ENCODE measurements around the gene TRAPPC12.
A peak's percentile ranks its signal among the peaks of the same experiment; 100 is the strongest.

The TRAPPC12 gene

GRCh38 chr2:3457524-3458395 is 78.3 kb downstream of the TRAPPC12 start:
- DNase-seq = no peak

GRCh38 chr2:3458396-3459184 is 79.1 kb downstream of the TRAPPC12 start:
- DNase-seq = peak; percentile 21

GRCh38 chr2:3459185-3460015 is 79.9 kb downstream of the TRAPPC12 start:
- no peak for DNase-seq

DNA sequence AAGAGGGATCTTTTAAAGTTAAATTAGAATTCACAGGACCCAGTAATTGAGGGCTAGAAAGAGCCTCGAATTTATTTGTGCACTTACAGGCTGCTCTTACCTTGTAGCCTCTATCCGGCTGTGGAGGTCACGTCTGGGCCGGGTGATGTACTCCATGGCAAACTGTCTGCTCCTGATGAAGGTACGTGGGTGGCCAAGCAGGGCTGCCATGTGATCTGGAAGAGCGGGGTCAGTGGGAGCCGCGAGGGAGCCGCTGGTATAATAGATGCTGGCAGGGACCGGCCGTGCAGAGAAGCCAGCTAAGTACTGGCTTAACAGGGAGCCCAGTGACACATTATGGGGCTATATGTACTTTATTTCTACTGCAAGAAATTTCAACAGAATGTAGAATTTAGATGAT is 80.7 kb downstream of the TRAPPC12 start:
- DNase-seq = peak; percentile 5

DNA sequence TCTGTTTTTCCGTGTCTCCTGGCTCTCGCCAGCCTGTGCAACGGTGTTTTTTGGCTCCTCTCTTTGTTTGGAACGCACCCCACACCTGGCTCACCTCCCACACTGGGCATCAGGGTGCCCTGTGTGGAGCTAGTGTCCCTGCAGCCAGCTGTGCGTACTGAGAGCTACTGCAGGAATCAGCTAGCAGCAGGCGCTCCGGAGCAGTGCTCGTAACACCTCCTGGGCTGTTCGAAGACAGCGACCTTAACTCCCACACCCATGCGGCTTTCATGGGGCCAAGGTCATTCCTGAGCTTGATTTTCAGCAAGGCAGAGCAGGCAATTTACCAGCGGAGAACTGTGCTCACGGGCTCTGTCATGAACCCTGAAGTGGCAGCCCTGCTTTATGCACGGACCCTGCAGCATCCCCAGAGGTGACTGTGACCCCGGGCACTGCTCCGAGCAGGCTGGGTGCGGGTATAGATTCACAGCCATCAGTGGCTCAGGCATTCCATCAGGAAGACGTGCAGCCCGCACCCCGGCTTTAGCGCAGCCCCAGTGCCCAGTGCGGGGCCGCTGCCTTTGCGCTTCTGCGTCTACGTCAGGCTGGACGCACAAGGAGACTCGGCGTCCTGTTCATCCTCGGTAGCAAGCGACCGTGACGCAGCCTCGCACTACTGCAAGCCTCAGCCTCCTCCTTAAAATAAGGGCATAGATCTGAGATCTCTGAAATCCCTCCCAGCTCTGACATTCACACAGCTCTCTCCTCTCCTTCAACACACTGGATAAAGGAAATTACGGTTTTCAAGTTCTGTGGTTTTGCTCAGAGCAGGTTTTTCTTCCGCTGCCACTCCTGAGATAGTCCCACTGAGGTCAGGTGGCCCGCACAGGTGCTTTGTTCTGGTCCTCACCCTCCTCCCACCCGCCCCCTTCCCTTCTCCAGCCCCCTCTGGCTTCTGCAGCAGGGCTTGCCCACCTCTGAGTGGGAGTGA is 81.6 kb downstream of the TRAPPC12 start:
- DNase-seq = no peak

- DNase-seq = no peak
Observed at GRCh38 chr2:3461801-3462492, 82.5 kb downstream of the TRAPPC12 start.

- DNase-seq = peak; percentile 14
Observed at GRCh38 chr2:3462493-3463104, 83.1 kb downstream of the TRAPPC12 start.

DNA sequence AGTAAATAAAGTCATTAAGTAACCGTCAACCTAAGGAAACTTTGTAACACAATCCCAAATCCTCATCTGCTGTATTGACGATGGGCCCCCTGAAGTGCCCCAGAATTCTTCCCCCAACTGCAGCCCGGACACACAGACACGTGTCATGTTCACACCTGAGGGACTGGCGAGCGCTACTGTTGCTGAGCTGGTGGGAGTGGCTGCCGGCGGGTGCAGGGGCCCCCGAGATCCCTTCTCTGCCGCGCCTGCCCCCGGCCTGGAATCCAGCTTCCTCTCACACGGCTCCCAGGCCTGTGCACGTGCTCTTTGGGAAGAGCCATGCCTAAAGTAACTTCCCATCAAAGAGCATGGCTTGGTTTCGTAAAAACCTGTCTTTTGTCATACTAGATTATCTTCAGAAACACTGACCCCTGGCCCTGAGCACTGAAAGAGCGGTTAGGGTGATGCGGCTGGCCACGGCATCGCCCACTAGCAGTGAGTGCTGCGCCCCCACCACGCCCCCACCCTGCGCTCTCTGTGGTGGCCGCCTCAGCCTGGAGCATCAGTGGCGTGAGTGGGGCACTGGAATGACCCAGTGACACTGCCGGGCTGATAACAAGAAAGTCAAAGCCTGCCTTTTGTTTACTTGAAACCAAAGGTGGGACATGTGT is 83.8 kb downstream of the TRAPPC12 start:
- no peak for DNase-seq

DNA sequence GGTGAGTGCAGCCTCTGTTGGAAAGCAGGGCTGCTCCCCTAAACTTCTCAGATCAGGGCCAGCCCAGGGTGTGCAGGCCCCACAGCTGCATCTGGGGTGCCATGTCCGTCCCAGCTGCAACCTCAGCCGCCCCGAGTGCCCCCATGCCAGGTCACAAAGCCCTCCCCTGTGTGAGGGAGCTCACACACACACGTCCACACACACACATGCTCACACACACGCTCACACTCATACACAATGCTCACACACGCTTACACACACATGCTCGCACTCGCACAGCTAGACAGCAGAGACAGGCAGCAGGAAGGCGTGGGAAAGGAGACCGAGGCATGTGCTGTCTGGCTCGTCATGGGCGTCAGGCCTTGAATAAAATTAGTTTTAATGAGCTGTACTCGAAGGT is 84.5 kb downstream of the TRAPPC12 start:
- no peak for DNase-seq

DNA sequence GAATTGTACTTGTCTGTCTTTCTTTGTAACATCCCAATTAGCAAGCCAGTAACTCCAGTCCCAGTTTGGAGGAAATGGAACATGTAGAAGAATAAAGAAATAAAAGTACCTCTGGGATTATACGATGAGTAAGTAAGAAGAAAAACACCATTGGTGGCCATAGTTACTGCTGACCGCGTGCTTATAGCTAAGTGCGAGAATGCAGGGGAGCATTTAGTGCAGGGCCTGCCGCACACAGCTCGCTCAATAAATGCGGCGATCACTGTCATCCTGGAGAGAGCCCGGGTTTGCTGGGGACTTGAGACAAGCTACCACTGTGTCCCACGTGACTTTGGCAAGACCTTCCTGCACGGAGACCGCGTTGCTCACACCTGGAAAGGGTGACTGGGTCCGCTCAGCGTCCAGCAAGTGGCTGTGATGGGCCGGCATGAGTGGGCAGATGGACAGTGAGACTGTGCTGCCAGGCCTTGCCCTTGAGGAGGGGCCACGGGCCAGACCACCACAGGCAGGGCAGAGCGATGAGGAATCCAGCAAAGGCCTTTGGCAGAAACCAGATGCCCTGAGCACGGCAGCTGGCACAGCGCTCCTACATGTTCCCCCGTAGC is 85.0 kb downstream of the TRAPPC12 start:
- no peak for DNase-seq

DNA sequence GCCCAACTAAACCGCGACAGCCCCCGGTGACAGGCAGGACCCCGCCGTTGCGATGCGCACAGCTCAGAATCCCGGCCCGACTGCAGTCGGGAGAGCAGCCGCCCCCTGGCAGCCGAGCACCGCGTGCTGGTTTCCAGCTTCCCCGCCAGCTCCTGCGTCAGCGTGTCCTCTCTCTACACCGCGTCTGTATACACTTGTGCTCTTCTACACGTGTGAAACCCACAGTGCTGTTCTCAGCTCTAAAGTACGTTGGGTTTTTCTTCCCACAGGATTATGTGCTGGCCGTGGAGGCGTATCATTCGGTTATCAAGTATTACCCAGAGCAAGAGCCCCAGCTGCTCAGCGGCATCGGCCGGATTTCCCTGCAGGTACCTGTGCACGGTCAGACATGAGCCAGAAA is 85.8 kb downstream of the TRAPPC12 start:
- no peak for DNase-seq

- no peak for DNase-seq
Observed at GRCh38 chr2:3465844-3466481, 86.5 kb downstream of the TRAPPC12 start.

- no peak for DNase-seq
Observed at GRCh38 chr2:3466482-3466863, 87.0 kb downstream of the TRAPPC12 start.

DNA sequence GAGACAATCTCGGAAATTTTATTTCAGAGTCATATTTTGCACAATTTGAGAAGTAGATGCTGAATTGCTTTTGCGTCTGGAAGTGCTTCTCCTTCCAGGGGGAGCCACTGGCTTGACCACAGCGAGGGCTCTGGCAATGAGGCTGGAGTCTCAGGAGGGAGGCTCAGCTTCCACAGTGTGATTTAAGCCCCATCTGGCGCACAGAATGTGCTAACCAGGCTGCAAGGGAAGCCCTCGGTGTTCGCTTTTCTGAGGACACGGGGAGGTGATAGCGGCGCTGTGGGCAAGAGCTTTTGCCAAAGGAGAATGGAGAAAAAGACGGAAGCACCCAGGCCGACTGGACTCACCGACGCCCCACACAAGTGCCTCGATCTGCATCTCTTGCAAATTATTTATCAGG is 87.5 kb downstream of the TRAPPC12 start:
- DNase-seq = no peak

DNA sequence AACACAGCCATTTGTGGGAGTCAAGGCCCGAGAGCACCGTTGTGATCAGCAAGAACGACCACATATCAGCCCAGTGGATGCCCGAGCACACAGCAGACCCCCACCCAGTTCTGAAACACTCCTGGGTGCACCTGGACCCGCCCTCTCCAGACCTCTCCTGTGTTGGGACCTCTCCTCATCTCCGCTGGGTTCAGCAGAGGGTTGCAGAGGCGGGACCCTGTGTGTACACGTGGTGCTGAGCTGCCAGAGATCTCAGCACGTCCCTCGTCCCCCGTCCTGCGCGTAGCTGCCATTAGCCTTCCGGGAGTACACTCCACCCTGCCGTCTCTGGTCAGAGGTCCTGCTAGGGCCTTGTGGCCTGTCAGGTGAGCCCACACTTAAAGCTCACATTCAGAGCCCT is 88.2 kb downstream of the TRAPPC12 start:
- DNase-seq = no peak

DNA sequence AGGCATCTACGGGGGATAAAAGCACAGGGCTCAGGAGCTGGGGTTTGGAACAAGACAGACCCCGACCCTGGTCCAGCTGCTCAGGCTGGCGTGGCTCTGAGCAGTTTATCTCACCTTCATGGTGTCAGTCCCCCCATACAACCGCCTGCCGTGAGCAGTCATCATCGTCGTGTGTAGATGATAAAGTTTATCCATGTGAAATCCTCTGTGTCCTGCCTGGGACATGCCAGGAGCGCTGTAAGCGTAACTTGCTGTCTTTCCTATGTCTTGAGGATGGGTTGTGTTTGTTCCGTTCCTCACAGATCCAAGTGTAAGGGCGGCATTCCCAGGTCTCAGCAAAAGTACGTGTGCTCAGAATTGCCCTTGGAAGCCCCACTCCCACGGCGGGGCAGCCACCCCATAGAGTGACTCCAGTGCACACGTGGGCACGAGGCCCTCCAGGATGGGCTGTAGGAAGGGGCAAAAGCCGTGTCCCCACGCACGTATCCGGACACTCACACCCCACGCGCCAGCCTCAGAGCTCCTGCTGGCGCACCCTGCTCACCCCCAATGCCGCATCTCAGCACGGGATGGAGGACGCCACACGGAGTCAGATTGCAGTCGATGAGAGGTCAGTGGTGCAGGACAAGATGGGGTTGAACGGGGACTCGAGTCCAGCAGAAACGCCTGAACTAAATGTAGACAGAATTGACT is 88.9 kb downstream of the TRAPPC12 start:
- DNase-seq = no peak

DNA sequence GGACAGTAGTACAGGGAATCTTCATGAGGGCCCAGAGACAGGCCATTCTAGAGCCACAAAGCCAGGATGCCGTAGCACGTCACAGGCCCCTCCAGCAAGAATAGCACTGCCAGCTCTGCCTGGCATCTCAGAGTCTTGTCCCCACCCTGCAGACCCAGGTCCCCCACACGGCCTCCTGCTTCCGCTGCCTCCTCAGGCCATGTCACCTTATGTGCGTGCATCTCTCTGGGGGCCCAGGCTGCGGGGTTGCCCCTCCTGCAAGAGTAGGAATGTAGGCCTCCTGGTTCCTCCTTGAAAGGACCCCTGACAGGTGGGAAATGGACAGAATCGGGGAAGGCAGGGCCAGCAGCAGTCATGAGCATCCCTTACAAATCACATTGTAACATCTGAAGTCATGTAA is 90.0 kb downstream of the TRAPPC12 start:
- no peak for DNase-seq

- no peak for DNase-seq
Observed at GRCh38 chr2:3470166-3470651, 90.7 kb downstream of the TRAPPC12 start.

Data from NCI-H2227 treated with DMSO at 0.1 percent for 48 hours (cell line).